IMR-90 (cell line): ENCODE measurements around the gene MFAP4. TPM values are rescaled to one million over a fixed set of nuclear protein-coding genes. Genes with fewer than 3 reads are reported as not detected.

Experiments used
- ATAC-seq: fragments of 200-7000 bp; cut with Tn5 transposase; 2 replicates; pipeline ENCODE4 v1.9.1; 2020; ENCODE audit warnings: low read depth, mild to moderate bottlenecking, moderate library complexity
- BruUV-seq: library from RNA; stranded (reverse); fragments of 400-500 nt; replicated peaks from 2 replicates; lab custom pipeline; 2021; lab: Mats Ljungman, UMichigan
- CTCF ChIA-PET: fragments of 300-600 bp; formaldehyde crosslinking; extraction: SDS; loops from one replicate; lab custom pipeline; 2021; ENCODE audit warnings: antibody characterized with exemption; lab: Yijun Ruan, JAX
- POLR2A ChIA-PET: fragments of 300-600 bp; sonication (Branson Sonifier 250); formaldehyde crosslinking; loops from one replicate; lab custom pipeline; 2022; ENCODE audit warnings: antibody characterized with exemption; ENCODE audit not compliant: unreplicated experiment; lab: Charles Lee
- DNase-seq: peaks from one replicate; pipeline ENCODE4 v3.0.0; 2013
- H2AFZ ChIP-seq: replicated peaks from 2 replicates; pipeline ENCODE3; 2013; ENCODE audit warnings: low read length, mild to moderate bottlenecking; ENCODE audit not compliant: poor library complexity
- H2AK5ac ChIP-seq: 2 replicates; pipeline ENCODE4 v1.6.1; 2013; ENCODE audit warnings: low read depth, low read length, inconsistent platforms
- H2AK9ac ChIP-seq: replicated peaks from 2 replicates; pipeline ENCODE3; 2013; ENCODE audit warnings: mild to moderate bottlenecking, low read depth, low read length, moderate library complexity; ENCODE audit not compliant: poor library complexity
- H2BK120ac ChIP-seq: 2 replicates; pipeline ENCODE4 v1.6.1; 2013; ENCODE audit warnings: low read depth, low read length, inconsistent platforms
- H2BK15ac ChIP-seq: 3 replicates; pipeline ENCODE4 v1.6.1; 2013; ENCODE audit warnings: low read depth, low read length, inconsistent platforms
- H2BK20ac ChIP-seq: 2 replicates; pipeline ENCODE4 v1.6.1; 2013; ENCODE audit warnings: low read depth, mild to moderate bottlenecking, inconsistent platforms, low read length, moderate library complexity
- H2BK5ac ChIP-seq: 2 replicates; pipeline ENCODE4 v1.6.1; 2013; ENCODE audit warnings: mild to moderate bottlenecking, low read depth, low read length, inconsistent platforms; ENCODE audit not compliant: poor library complexity, severe bottlenecking
- H3K14ac ChIP-seq: replicated peaks from 2 replicates; pipeline ENCODE4 v1.6.1; 2013; ENCODE audit warnings: low read depth, low read length, inconsistent platforms
- H3K18ac ChIP-seq: 2 replicates; pipeline ENCODE4 v1.6.1; 2013; ENCODE audit warnings: low read depth, low read length, control low read depth
- H3K23ac ChIP-seq: 2 replicates; pipeline ENCODE4 v1.6.1; 2013; ENCODE audit warnings: low read depth, low read length, inconsistent platforms
- H3K27ac ChIP-seq: 2 replicates; pipeline ENCODE4 v1.5.1; 2013; ENCODE audit warnings: mild to moderate bottlenecking, control low read depth, low read length; ENCODE audit not compliant: insufficient read depth
- H3K27me3 ChIP-seq: 2 replicates; pipeline ENCODE4 v1.6.1; 2013; ENCODE audit warnings: low read length; ENCODE audit not compliant: control insufficient read depth, insufficient read depth
- H3K36me3 ChIP-seq: 2 replicates; pipeline ENCODE4 v1.6.1; 2013; ENCODE audit warnings: low read length, mixed read lengths; ENCODE audit not compliant: control insufficient read depth, insufficient read depth
- H3K4ac ChIP-seq: 2 replicates; pipeline ENCODE4 v1.6.1; 2013; ENCODE audit warnings: low read depth, low read length, inconsistent platforms
- H3K4me1 ChIP-seq: 2 replicates; pipeline ENCODE4 v1.6.1; 2013; ENCODE audit warnings: low read length, mixed read lengths; ENCODE audit not compliant: control insufficient read depth, insufficient read depth
- H3K4me2 ChIP-seq: 2 replicates; pipeline ENCODE4 v1.6.1; 2013; ENCODE audit warnings: low read depth, mild to moderate bottlenecking, control low read depth, low read length, moderate library complexity
- H3K4me3 ChIP-seq: 2 replicates; pipeline ENCODE4 v1.5.1; 2013; ENCODE audit warnings: low read depth, mild to moderate bottlenecking, control low read depth, low read length, moderate library complexity; ENCODE audit not compliant: insufficient read depth
- H3K56ac ChIP-seq: 2 replicates; pipeline ENCODE4 v1.6.1; 2013; ENCODE audit warnings: low read length, inconsistent platforms; ENCODE audit not compliant: insufficient read depth; ENCODE audit errors: extremely low read depth
- H3K79me1 ChIP-seq, 2 experiments: 2 replicates each; pipeline ENCODE4 v1.6.1; 2013; ENCODE audit warnings: low read length in 2 of 2, inconsistent platforms in 1 of 2, low read depth in 1 of 2
- H3K9ac ChIP-seq: 2 replicates; pipeline ENCODE4 v1.6.1; 2013; ENCODE audit warnings: low read depth, low read length, control low read depth
- H3K9me1 ChIP-seq: 2 replicates; pipeline ENCODE4 v1.6.1; 2013; ENCODE audit warnings: low read length, inconsistent platforms; ENCODE audit not compliant: insufficient read depth
- H3K9me3 ChIP-seq: 2 replicates; pipeline ENCODE4 v1.6.1; 2013; ENCODE audit warnings: low read length; ENCODE audit not compliant: control insufficient read depth, insufficient read depth
- H4K20me1 ChIP-seq: 2 replicates; pipeline ENCODE4 v1.6.1; 2013; ENCODE audit warnings: low read length, inconsistent platforms; ENCODE audit not compliant: insufficient read depth
- H4K5ac ChIP-seq: 2 replicates; pipeline ENCODE4 v1.6.1; 2013; ENCODE audit warnings: mild to moderate bottlenecking, low read depth, low read length, control low read depth
- H4K8ac ChIP-seq, 2 experiments: 2 replicates each; pipeline ENCODE4 v1.6.1; 2013; ENCODE audit warnings: low read depth in 2 of 2, low read length in 2 of 2, control low read depth in 1 of 2, inconsistent platforms in 1 of 2
- H4K91ac ChIP-seq: 2 replicates; pipeline ENCODE4 v1.6.1; 2013; ENCODE audit warnings: low read depth, low read length, inconsistent platforms; ENCODE audit not compliant: insufficient read depth
- BHLHE40 ChIP-seq: fragments of 150-350 bp; IDR thresholded peaks from 2 replicates; pipeline ENCODE4 v1.6.1; 2016; ENCODE audit warnings: mild to moderate bottlenecking, low read depth, low read length
- CEBPB ChIP-seq: IDR thresholded peaks from 2 replicates; pipeline ENCODE4 v1.6.1; 2012; ENCODE audit warnings: low read depth, low read length, improper control_type of control experiment
- CHD1 ChIP-seq: IDR thresholded peaks from 2 replicates; pipeline ENCODE4 v1.6.1; 2012; ENCODE audit warnings: low read depth, low read length, improper control_type of control experiment
- FOS ChIP-seq: fragments of 150-350 bp; IDR thresholded peaks from 2 replicates; pipeline ENCODE4 v1.6.1; 2016; ENCODE audit warnings: low read depth, low read length
- MAFK ChIP-seq: IDR thresholded peaks from 2 replicates; pipeline ENCODE4 v1.6.1; 2012; ENCODE audit warnings: low read depth, low read length, improper control_type of control experiment
- MAZ ChIP-seq: IDR thresholded peaks from 2 replicates; pipeline ENCODE4 v1.6.1; 2012; ENCODE audit warnings: low read depth, mild to moderate bottlenecking, low read length, improper control_type of control experiment, moderate library complexity, borderline replicate concordance
- MXI1 ChIP-seq: IDR thresholded peaks from 2 replicates; pipeline ENCODE4 v1.6.1; 2012; ENCODE audit warnings: low read depth, mild to moderate bottlenecking, low read length, moderate library complexity, borderline replicate concordance
- NFE2L2 ChIP-seq: fragments of 150-350 bp; IDR thresholded peaks from 2 replicates; pipeline ENCODE4 v1.6.1; 2016; ENCODE audit warnings: low read depth, mild to moderate bottlenecking, low read length
- POLR2A ChIP-seq: IDR thresholded peaks from 2 replicates; pipeline ENCODE4 v1.6.1; 2012; ENCODE audit warnings: mild to moderate bottlenecking, low read depth, low read length
- RAD21 ChIP-seq: IDR thresholded peaks from 2 replicates; pipeline ENCODE4 v1.6.1; 2012; ENCODE audit warnings: low read length, improper control_type of control experiment
- RCOR1 ChIP-seq: IDR thresholded peaks from 2 replicates; pipeline ENCODE4 v1.6.1; 2012; ENCODE audit warnings: mild to moderate bottlenecking, low read length, improper control_type of control experiment; ENCODE audit not compliant: insufficient replicate concordance
- RFX5 ChIP-seq: IDR thresholded peaks from 2 replicates; pipeline ENCODE4 v1.8.0; 2012; ENCODE audit warnings: low read depth, mild to moderate bottlenecking, low read length, moderate library complexity
- SMC3 ChIP-seq: fragments of 150-350 bp; IDR thresholded peaks from 2 replicates; pipeline ENCODE4 v1.6.1; 2016; ENCODE audit warnings: low read depth, mild to moderate bottlenecking, antibody characterized with exemption, low read length, moderate library complexity
- WGBS, 2 experiments: methylation state at CpG; one replicate each; pipeline versions ENCODE4 v1.1.5 to v1.1.7; 2013; ENCODE audit warnings: missing lambda C conversion rate in 2 of 2; ENCODE audit not compliant: insufficient read length in 1 of 2; ENCODE audit errors: extremely low coverage in 2 of 2; 5-methylcytosine and 5-hydroxymethylcytosine counted together
- dilution Hi-C: fragments of 300-500 bp; cut with HindIII; formaldehyde crosslinking; loops from one replicate; pipeline ENCODE4 v1.14.3; 2018; ENCODE audit warnings: low sequenced_read_pairs; ENCODE audit not compliant: unreplicated experiment
- in situ Hi-C: fragments of 300-500 bp; cut with MboI; formaldehyde crosslinking; loops from 3 replicates; pipeline ENCODE4 v1.14.3; 2019; ENCODE audit warnings: low sequenced_read_pairs, inconsistent platforms, mixed read lengths
- intact Hi-C: fragments of 100-400 bp; cut with micrococcal nuclease; formaldehyde crosslinking; loops from 2 replicates; pipeline ENCODE4 v1.10.0; 2022
- polyA plus RNA-seq, 3 experiments: library from polyadenylated mRNA; depleted of rRNA; stranded (reverse); fragments of >200 nt; gene quantifications; 2 replicates each; pipeline ENCODE4 v1.2.3, GENCODE V29; 2012; ENCODE audit warnings: low replicate concordance in 1 of 3
- total RNA-seq: library from RNA; depleted of rRNA; stranded (reverse); fragments of >200 nt; gene quantifications from 2 replicates; pipeline ENCODE4 v1.2.3, GENCODE V29; 2012
- TF ChIP-seq, protein P1 (sequence below): conservative IDR thresholded peaks from 2 replicates; pipeline ENCODE4 v1.5.1; 2012; ENCODE audit warnings: mild to moderate bottlenecking, low read depth, low read length, improper control_type of control experiment
- TF ChIP-seq, protein P2 (sequence below): fragments of 150-350 bp; IDR thresholded peaks from 2 replicates; pipeline ENCODE4 v1.6.1; 2016; ENCODE audit warnings: low read depth, mild to moderate bottlenecking, low read length, moderate library complexity, borderline replicate concordance
- TF ChIP-seq, protein P3 (sequence below): fragments of 150-350 bp; IDR thresholded peaks from 2 replicates; pipeline ENCODE4 v1.6.1; 2017; ENCODE audit warnings: mild to moderate bottlenecking, antibody characterized with exemption, low read length, low read depth

The MFAP4 gene
- total and polyA plus RNA-seq, 2 of the 4 experiments (the other 2 are of a cell fraction): 7.0 to 71.6 TPM

DNA sequence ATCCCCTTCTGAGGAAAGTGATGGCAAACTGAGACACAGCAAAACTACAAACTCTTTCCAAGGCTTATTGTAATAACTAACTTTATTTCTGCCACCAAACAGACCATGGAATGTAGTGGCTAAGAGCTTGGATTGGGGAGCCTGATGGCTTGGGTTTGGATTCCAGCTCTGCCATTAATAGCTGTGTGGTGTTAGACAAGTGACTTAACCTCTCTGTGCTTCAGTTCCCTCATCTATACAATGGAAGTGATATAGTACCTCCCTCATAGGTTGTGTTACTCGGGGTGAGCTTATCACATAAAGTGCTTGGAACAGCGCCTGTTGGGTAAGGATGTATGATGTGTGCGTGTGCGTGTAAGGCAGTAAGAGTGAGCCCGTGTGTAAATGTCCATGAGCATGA is 18.1 kb upstream of the MFAP4 start:
- H2BK15ac ChIP-seq: no peak overlapping the region
- intact Hi-C loops: no loop called here
- H2AK5ac ChIP-seq: no peak overlapping the region
- H3K4ac ChIP-seq: no peak overlapping the region
- dilution Hi-C loops: no loop called here
- peak overlapping the region; percentile 25 for H2AK9ac ChIP-seq
- H3K27ac ChIP-seq: no peak overlapping the region
- no peak overlapping the region for H3K23ac ChIP-seq
- peaks cover 8% of the 10 kb centered on the region; the same call in 1 of the 2 replicates for H3K4me1 ChIP-seq
- ChIA-PET CTCF (no interaction called here), POLR2A (no interaction called here)
- H3K79me1 ChIP-seq: no peaks in the 10 kb centered on the region
- no peaks in the 10 kb centered on the region for H3K27me3 ChIP-seq
- no peak overlapping the region for H3K9ac ChIP-seq
- H4K20me1 ChIP-seq: no peaks in the 10 kb centered on the region
- H3K4me2 ChIP-seq: no peak overlapping the region
- H3K36me3 ChIP-seq: no peaks in the 10 kb centered on the region
- H2AFZ ChIP-seq: no peak overlapping the region
- H2BK120ac ChIP-seq: no peak overlapping the region
- H2BK20ac ChIP-seq: no peak overlapping the region
- no peak for ATAC-seq
- TF ChIP-seq FOS (no peak), MAFK (no peak), CEBPB (no peak), NFE2L2 (no peak), MXI1 (no peak), RCOR1 (no peak), SMC3 (no peak), RFX5 (no peak), POLR2A (no peak), CHD1 (no peak), MAZ (no peak), RAD21 (no peak), BHLHE40 (no peak)
- TF ChIP-seq, protein P1, sequence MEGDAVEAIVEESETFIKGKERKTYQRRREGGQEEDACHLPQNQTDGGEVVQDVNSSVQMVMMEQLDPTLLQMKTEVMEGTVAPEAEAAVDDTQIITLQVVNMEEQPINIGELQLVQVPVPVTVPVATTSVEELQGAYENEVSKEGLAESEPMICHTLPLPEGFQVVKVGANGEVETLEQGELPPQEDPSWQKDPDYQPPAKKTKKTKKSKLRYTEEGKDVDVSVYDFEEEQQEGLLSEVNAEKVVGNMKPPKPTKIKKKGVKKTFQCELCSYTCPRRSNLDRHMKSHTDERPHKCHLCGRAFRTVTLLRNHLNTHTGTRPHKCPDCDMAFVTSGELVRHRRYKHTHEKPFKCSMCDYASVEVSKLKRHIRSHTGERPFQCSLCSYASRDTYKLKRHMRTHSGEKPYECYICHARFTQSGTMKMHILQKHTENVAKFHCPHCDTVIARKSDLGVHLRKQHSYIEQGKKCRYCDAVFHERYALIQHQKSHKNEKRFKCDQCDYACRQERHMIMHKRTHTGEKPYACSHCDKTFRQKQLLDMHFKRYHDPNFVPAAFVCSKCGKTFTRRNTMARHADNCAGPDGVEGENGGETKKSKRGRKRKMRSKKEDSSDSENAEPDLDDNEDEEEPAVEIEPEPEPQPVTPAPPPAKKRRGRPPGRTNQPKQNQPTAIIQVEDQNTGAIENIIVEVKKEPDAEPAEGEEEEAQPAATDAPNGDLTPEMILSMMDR: no peak
- TF ChIP-seq, protein P2, sequence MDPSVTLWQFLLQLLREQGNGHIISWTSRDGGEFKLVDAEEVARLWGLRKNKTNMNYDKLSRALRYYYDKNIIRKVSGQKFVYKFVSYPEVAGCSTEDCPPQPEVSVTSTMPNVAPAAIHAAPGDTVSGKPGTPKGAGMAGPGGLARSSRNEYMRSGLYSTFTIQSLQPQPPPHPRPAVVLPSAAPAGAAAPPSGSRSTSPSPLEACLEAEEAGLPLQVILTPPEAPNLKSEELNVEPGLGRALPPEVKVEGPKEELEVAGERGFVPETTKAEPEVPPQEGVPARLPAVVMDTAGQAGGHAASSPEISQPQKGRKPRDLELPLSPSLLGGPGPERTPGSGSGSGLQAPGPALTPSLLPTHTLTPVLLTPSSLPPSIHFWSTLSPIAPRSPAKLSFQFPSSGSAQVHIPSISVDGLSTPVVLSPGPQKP: no peak
- TF ChIP-seq, protein P3, sequence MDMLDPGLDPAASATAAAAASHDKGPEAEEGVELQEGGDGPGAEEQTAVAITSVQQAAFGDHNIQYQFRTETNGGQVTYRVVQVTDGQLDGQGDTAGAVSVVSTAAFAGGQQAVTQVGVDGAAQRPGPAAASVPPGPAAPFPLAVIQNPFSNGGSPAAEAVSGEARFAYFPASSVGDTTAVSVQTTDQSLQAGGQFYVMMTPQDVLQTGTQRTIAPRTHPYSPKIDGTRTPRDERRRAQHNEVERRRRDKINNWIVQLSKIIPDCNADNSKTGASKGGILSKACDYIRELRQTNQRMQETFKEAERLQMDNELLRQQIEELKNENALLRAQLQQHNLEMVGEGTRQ: no peak
- no peak overlapping the region for H3K56ac ChIP-seq
- no TSS peak for BruUV-seq
- DNase-seq: no peak
- no peaks in the 10 kb centered on the region for H3K9me3 ChIP-seq
- no peak overlapping the region for H4K8ac ChIP-seq
- in situ Hi-C loops: no loop called here
- no peak overlapping the region for H2BK5ac ChIP-seq
- H3K14ac ChIP-seq: no peak overlapping the region
- peaks cover 11% of the 10 kb centered on the region for H3K9me1 ChIP-seq
- H3K4me3 ChIP-seq: no peak overlapping the region
- 90% methylated on average over 3 of the region's 5 CpGs; no CpG with 5 or more reads in 1 of the 2 experiments for WGBS, 2 experiments
- H4K91ac ChIP-seq: no peak overlapping the region
- H3K18ac ChIP-seq: no peak overlapping the region
- no peak overlapping the region for H4K5ac ChIP-seq
